Gastrocnemius medialis (tissue), 4 donors: Measurements from ENCODE around the gene SMARCE1. TPM values are rescaled to one million over a fixed set of nuclear protein-coding genes. Genes with fewer than 3 reads are reported as not detected.
A peak's percentile ranks its signal among the peaks of the same experiment; 100 is the strongest.

Source experiments
- ATAC-seq, 2 donors: fragments of 150-250 bp; one replicate each; pipeline ENCODE4 v1.9.1; 2016
- DNase-seq, 2 donors: peaks; one replicate each; pipeline ENCODE4 v3.0.0-alpha.2; 2019
- H3K27ac ChIP-seq, 4 donors: fragments of 200-600 bp; sonication (generic); 1 replicate in 1 of 4; 2 replicates in 3 of 4; pipeline ENCODE4 v1.5.1; 2016 to 2018; ENCODE audit warnings: mild to moderate bottlenecking in 2 of 4, moderate library complexity in 1 of 4
- H3K27me3 ChIP-seq, 3 donors: fragments of 200-600 bp; sonication (generic) in 2 of 3; 1 replicate in 1 of 3; 2 replicates in 2 of 3; pipeline versions ENCODE4 v1.5.1 to v1.6.0; 2016 to 2019; ENCODE audit warnings: mild to moderate bottlenecking in 1 of 3, moderate library complexity in 1 of 3
- H3K36me3 ChIP-seq, 2 donors: fragments of 200-600 bp; sonication (generic) in 1 of 2; one replicate each; pipeline ENCODE4 v1.5.1; 2017 to 2018
- H3K4me1 ChIP-seq, 2 donors: fragments of 200-600 bp; sonication (generic) in 1 of 2; one replicate each; pipeline ENCODE4 v1.5.1; 2016 to 2017; ENCODE audit warnings: mild to moderate bottlenecking in 2 of 2
- H3K4me3 ChIP-seq, 4 donors: fragments of 200-600 bp; sonication (generic) in 3 of 4; 1 replicate in 1 of 4; 2 replicates in 3 of 4; pipeline ENCODE4 v1.5.1; 2016 to 2019; ENCODE audit warnings: mild to moderate bottlenecking in 2 of 4
- H3K9me3 ChIP-seq, 3 donors: fragments of 200-600 bp; sonication (generic) in 2 of 3; 1 replicate in 1 of 3; 2 replicates in 2 of 3; pipeline ENCODE4 v1.5.1; 2016 to 2019
- CTCF ChIP-seq, 5 experiments: fragments of 450-650 bp in 3 of 5; fragments of 200-600 bp in 2 of 5; sonication (generic) in 2 of 5; IDR thresholded peaks in 4 of 5; conservative IDR thresholded peaks in 1 of 5; 1 replicate in 4 of 5; 2 replicates in 1 of 5; pipeline ENCODE4 v1.5.1; 2016 to 2019; ENCODE audit warnings: antibody characterized with exemption in 5 of 5, mild to moderate bottlenecking in 3 of 5, moderate library complexity in 3 of 5
- POLR2A ChIP-seq, 2 donors: fragments of 450-650 bp; IDR thresholded peaks; one replicate each; pipeline ENCODE4 v1.6.1; 2017; ENCODE audit warnings: antibody characterized with exemption in 2 of 2, mild to moderate bottlenecking in 2 of 2, moderate library complexity in 2 of 2
- in situ Hi-C, 4 donors: fragments of 200-750 bp; cut with MboI; loops; one replicate each; pipeline versions ENCODE4 v1.15.0 to v1.8.0; 2017; ENCODE audit warnings: low sequenced_read_pairs in 4 of 4
- intact Hi-C: fragments of 100-400 bp; cut with DNase I; formaldehyde crosslinking; loops from one replicate; pipeline ENCODE4 v1.15.1; 2023; ENCODE audit warnings: low total_unique reads
- total RNA-seq, 4 donors: library from RNA; depleted of rRNA; stranded (reverse); fragments of >200 nt; gene quantifications; one replicate each; pipeline versions ENCODE4 v1.1.0 to v1.2.3, GENCODE V29; 2016

Gene SMARCE1
- total RNA-seq, 4 donors from 2014 or later, result 48.0 to 74.7 (median 64.5) TPM

GRCh38 chr17:40602445-40603443 is 44.9 kb downstream of the SMARCE1 start:
- Histone ChIP-seq H3K27me3 (no peaks in the 10 kb centered on the region), H3K4me1 (no peaks in the 10 kb centered on the region), H3K9me3 (no peaks in the 10 kb centered on the region), H3K4me3 (no peak overlapping the region), H3K36me3 (no peaks in the 10 kb centered on the region), H3K27ac (no peak overlapping the region)
- DNase-seq (no peak), ATAC-seq (no peak)
- TF ChIP-seq POLR2A (IDR thresholded peaks at IDR 0.05) (no peak), CTCF (IDR thresholded peaks at IDR 0.05 in 4 of 5, conservative IDR thresholded peaks at IDR 0.05 in 1 of 5) (no peak)
- intact Hi-C loops, result no loop called here
- in situ Hi-C loops, result loop anchor here in 1 of 4 donors (25.0 kb wide), 1 partner anchor 1060 kb away; no protein-coding TSS in a partner anchor

GRCh38 chr17:40600486-40601046 is 47.1 kb downstream of the SMARCE1 start:
- Histone ChIP-seq H3K4me3 (no peak overlapping the region), H3K4me1 (no peaks in the 10 kb centered on the region), H3K9me3 (no peaks in the 10 kb centered on the region), H3K27me3 (no peaks in the 10 kb centered on the region), H3K27ac (no peak overlapping the region), H3K36me3 (no peaks in the 10 kb centered on the region)
- DNase-seq (no peak), ATAC-seq (no peak)
- in situ Hi-C loops (loop anchor here in 1 of 4 donors (25.0 kb wide), 1 partner anchor 1062 kb away; no protein-coding TSS in a partner anchor), intact Hi-C loops (no loop called here)
- TF ChIP-seq CTCF (IDR thresholded peaks at IDR 0.05 in 4 of 5, conservative IDR thresholded peaks at IDR 0.05 in 1 of 5), result no peak
- TF ChIP-seq POLR2A (IDR thresholded peaks at IDR 0.05), result no peak

GRCh38 chr17:40599468-40599763 is 48.2 kb downstream of the SMARCE1 start:
- Histone ChIP-seq H3K27ac (peak overlapping the region in 2 of 4 donors; percentile 12 to 55), H3K36me3 (no peaks in the 10 kb centered on the region), H3K4me1 (no peaks in the 10 kb centered on the region), H3K9me3 (no peaks in the 10 kb centered on the region), H3K4me3 (no peak overlapping the region), H3K27me3 (no peaks in the 10 kb centered on the region)
- no peak for TF ChIP-seq POLR2A (IDR thresholded peaks at IDR 0.05)
- TF ChIP-seq CTCF (IDR thresholded peaks at IDR 0.05 in 4 of 5, conservative IDR thresholded peaks at IDR 0.05 in 1 of 5), result no peak
- ATAC-seq (no peak), DNase-seq (no peak)
- in situ Hi-C loops (no loop called here), intact Hi-C loops (no loop called here)

GRCh38 chr17:40598619-40599467 is 48.8 kb downstream of the SMARCE1 start:
- Histone ChIP-seq H3K4me3 (no peak overlapping the region), H3K4me1 (no peaks in the 10 kb centered on the region), H3K27ac (peak overlapping the region in 3 of 4 donors; percentile 33 to 70 (median 40)), H3K36me3 (no peaks in the 10 kb centered on the region), H3K9me3 (no peaks in the 10 kb centered on the region), H3K27me3 (no peaks in the 10 kb centered on the region)
- DNase-seq (peak in 1 of 2 donors; percentile 44), ATAC-seq (peak; percentile 50 to 73)
- TF ChIP-seq CTCF (IDR thresholded peaks at IDR 0.05 in 4 of 5, conservative IDR thresholded peaks at IDR 0.05 in 1 of 5), result no peak
- TF ChIP-seq POLR2A (IDR thresholded peaks at IDR 0.05), result no peak
- in situ Hi-C loops, result no loop called here
- intact Hi-C loops, result no loop called here
